IgD-negative memory B cell (primary cell): Measurements from ENCODE around the gene MRPL44. TPM values are rescaled to one million over a fixed set of nuclear protein-coding genes. Genes with fewer than 3 reads are reported as not detected.
"Not testable (repeated sequence)": the region's sequence is repeated elsewhere in the genome, so short reads cannot be mapped to it uniquely, and the experiment has no call there.

Experiments used
- H3K27ac Mint-ChIP-seq, 3 donors: one replicate each; pipeline ENCODE4 v1.8.0; 2020 to 2022; ENCODE audit warnings: mild to moderate bottlenecking in 3 of 3, mixed read lengths in 3 of 3, moderate library complexity in 1 of 3
- H3K27me3 Mint-ChIP-seq: one replicate; pipeline ENCODE4 v1.8.0; 2021; ENCODE audit warnings: mixed read lengths
- H3K36me3 Mint-ChIP-seq: one replicate; pipeline ENCODE4 v1.8.0; 2020; ENCODE audit warnings: mild to moderate bottlenecking, mixed read lengths
- H3K4me1 Mint-ChIP-seq, 3 donors: one replicate each; pipeline ENCODE4 v1.8.0; 2020 to 2022; ENCODE audit warnings: mixed read lengths in 3 of 3, mild to moderate bottlenecking in 1 of 3
- H3K4me3 Mint-ChIP-seq, 4 donors: one replicate each; pipeline ENCODE4 v1.8.0; 2020 to 2022; ENCODE audit warnings: mild to moderate bottlenecking in 4 of 4, mixed read lengths in 4 of 4, moderate library complexity in 3 of 4
- H3K9me3 Mint-ChIP-seq, 3 donors: one replicate each; pipeline ENCODE4 v1.8.0; 2020 to 2021; ENCODE audit warnings: mixed read lengths in 3 of 3, mild to moderate bottlenecking in 1 of 3
- polyA plus RNA-seq: library from polyadenylated mRNA; unstranded; fragments of 300-500 nt; fragmentation: Illumina TruSeq; gene quantifications from one replicate; pipeline ENCODE4 v1.2.3, GENCODE V29; 2021

MRPL44 gene
- polyA plus RNA-seq, 1 donor from 2014 or later = 39.8 TPM

GRCh38 chr2:223929571-223930102, 27.6 kb upstream of the MRPL44 start:
- Mint-ChIP-seq H3K27ac (peak overlapping the region in 2 of 3 donors; percentile 9 to 67), H3K4me3 (peak overlapping the region in 2 of 4 donors; percentile 72 to 80), H3K36me3 (peaks cover 6% of the 10 kb centered on the region), H3K27me3 (no peaks in the 10 kb centered on the region), H3K4me1 (peaks cover 25 to 33% (median 28%) of the 10 kb centered on the region in 3 donors), H3K9me3 (peaks cover 0 to 11% (median 3%) of the 10 kb centered on the region in 3 donors)

GRCh38 chr2:223930103-223930976, 26.9 kb upstream of the MRPL44 start:
- Mint-ChIP-seq H3K27ac (peak overlapping the region in 2 of 3 donors; percentile 9 to 67), H3K4me3 (peak overlapping the region in 1 of 4 donors; percentile 72), H3K4me1 (peaks cover 32 to 39% (median 34%) of the 10 kb centered on the region in 3 donors), H3K36me3 (peaks cover 6% of the 10 kb centered on the region), H3K9me3 (peaks cover 0 to 11% (median 3%) of the 10 kb centered on the region in 3 donors), H3K27me3 (no peaks in the 10 kb centered on the region)

GRCh38 chr2:223932816-223933800, 24.2 kb upstream of the MRPL44 start:
- Mint-ChIP-seq H3K27ac (peak overlapping the region in 1 of 3 donors; percentile 14), H3K9me3 (peaks cover 0 to 2% (median 0%) of the 10 kb centered on the region in 3 donors), H3K4me1 (peaks cover 44 to 56% (median 52%) of the 10 kb centered on the region in 3 donors), H3K27me3 (no peaks in the 10 kb centered on the region), H3K36me3 (peaks cover under 1% of the 10 kb centered on the region), H3K4me3 (no peak overlapping the region)

- Mint-ChIP-seq H3K4me3 (peak overlapping the region in 1 of 4 donors; percentile 58), H3K36me3 (peaks cover 6% of the 10 kb centered on the region), H3K27me3 (no peaks in the 10 kb centered on the region), H3K4me1 (peaks cover 57 to 63% (median 58%) of the 10 kb centered on the region in 3 donors), H3K27ac (no peak overlapping the region), H3K9me3 (peaks cover 0 to 3% (median 0%) of the 10 kb centered on the region in 3 donors)
Measured at GRCh38 chr2:223934870-223935269, 22.4 kb upstream of the MRPL44 start.

- Mint-ChIP-seq H3K27me3 (no peaks in the 10 kb centered on the region), H3K36me3 (peaks cover 7% of the 10 kb centered on the region), H3K4me1 (peaks cover 51 to 59% (median 53%) of the 10 kb centered on the region in 3 donors), H3K4me3 (peak overlapping the region in 2 of 4 donors; percentile 8 to 53), H3K27ac (peak overlapping the region in 1 of 3 donors; percentile 53), H3K9me3 (peaks cover 0 to 3% (median 0%) of the 10 kb centered on the region in 3 donors)
Measured at GRCh38 chr2:223935459-223936125, 21.7 kb upstream of the MRPL44 start.

- peaks cover 0 to 4% (median 0%) of the 10 kb centered on the region in 3 donors for H3K9me3 Mint-ChIP-seq
- no peaks in the 10 kb centered on the region for H3K27me3 Mint-ChIP-seq
- no peak overlapping the region for H3K4me3 Mint-ChIP-seq
- peaks cover 53 to 66% (median 57%) of the 10 kb centered on the region in 3 donors for H3K4me1 Mint-ChIP-seq
- peak overlapping the region in 1 of 3 donors; percentile 3 for H3K27ac Mint-ChIP-seq
- peaks cover 13% of the 10 kb centered on the region for H3K36me3 Mint-ChIP-seq
Measured at GRCh38 chr2:223936862-223937326, 20.4 kb upstream of the MRPL44 start.

GRCh38 chr2:223937535-223937934, 19.7 kb upstream of the MRPL44 start:
- Mint-ChIP-seq H3K4me1 (peaks cover 52 to 63% (median 56%) of the 10 kb centered on the region in 3 donors), H3K27me3 (no peaks in the 10 kb centered on the region), H3K4me3 (peak overlapping the region in 1 of 4 donors; percentile 37), H3K27ac (no peak overlapping the region), H3K9me3 (peaks cover 0 to 4% (median 0%) of the 10 kb centered on the region in 3 donors), H3K36me3 (peaks cover 13% of the 10 kb centered on the region)

GRCh38 chr2:223939438-223939837, 17.8 kb upstream of the MRPL44 start:
- H3K36me3 Mint-ChIP-seq = peaks cover 13% of the 10 kb centered on the region
- peaks cover 52 to 66% (median 60%) of the 10 kb centered on the region in 3 donors for H3K4me1 Mint-ChIP-seq
- not testable (repeated sequence) for H3K27me3 Mint-ChIP-seq, H3K9me3 Mint-ChIP-seq
- peak overlapping the region; percentile 21 to 78 (median 50) for H3K27ac Mint-ChIP-seq
- peak overlapping the region in 3 of 4 donors; percentile 32 to 78 (median 56) for H3K4me3 Mint-ChIP-seq

GRCh38 chr2:223941579-223942277, 15.5 kb upstream of the MRPL44 start:
- peaks cover 45 to 59% (median 52%) of the 10 kb centered on the region in 3 donors for H3K4me1 Mint-ChIP-seq
- H3K27me3 Mint-ChIP-seq = no peaks in the 10 kb centered on the region
- peak overlapping the region in 3 of 4 donors; percentile 39 to 92 (median 89) for H3K4me3 Mint-ChIP-seq
- H3K36me3 Mint-ChIP-seq = peaks cover 13% of the 10 kb centered on the region
- peaks cover 0 to 4% (median 0%) of the 10 kb centered on the region in 3 donors for H3K9me3 Mint-ChIP-seq
- H3K27ac Mint-ChIP-seq = peak overlapping the region; percentile 55 to 64 (median 58)

GRCh38 chr2:223943135-223943534, 14.1 kb upstream of the MRPL44 start:
- H3K9me3 Mint-ChIP-seq = peaks cover 0 to 4% (median 0%) of the 10 kb centered on the region in 3 donors
- H3K27me3 Mint-ChIP-seq = no peaks in the 10 kb centered on the region
- peaks cover 41 to 53% (median 42%) of the 10 kb centered on the region in 3 donors for H3K4me1 Mint-ChIP-seq
- peak overlapping the region; percentile 93 to 98 (median 96) for H3K4me3 Mint-ChIP-seq
- peak overlapping the region in 2 of 3 donors; percentile 90 to 95 for H3K27ac Mint-ChIP-seq
- peaks cover 13% of the 10 kb centered on the region for H3K36me3 Mint-ChIP-seq

- Mint-ChIP-seq H3K36me3 (peaks cover 13% of the 10 kb centered on the region), H3K4me3 (peak overlapping the region; percentile 93 to 98 (median 96)), H3K4me1 (peaks cover 38 to 49% (median 42%) of the 10 kb centered on the region in 3 donors), H3K9me3 (peaks cover 0 to 4% (median 0%) of the 10 kb centered on the region in 3 donors), H3K27me3 (no peaks in the 10 kb centered on the region), H3K27ac (peak overlapping the region in 2 of 3 donors; percentile 90 to 95)
Measured at GRCh38 chr2:223943561-223944008, 13.7 kb upstream of the MRPL44 start.

GRCh38 chr2:223944166-223944702, 13.0 kb upstream of the MRPL44 start:
- peaks cover 0 to 4% (median 0%) of the 10 kb centered on the region in 3 donors for H3K9me3 Mint-ChIP-seq
- peak overlapping the region; percentile 93 to 98 (median 96) for H3K4me3 Mint-ChIP-seq
- peaks cover 36 to 46% (median 40%) of the 10 kb centered on the region in 3 donors for H3K4me1 Mint-ChIP-seq
- no peaks in the 10 kb centered on the region for H3K27me3 Mint-ChIP-seq
- H3K36me3 Mint-ChIP-seq = peaks cover 13% of the 10 kb centered on the region
- peak overlapping the region; percentile 81 to 95 (median 90) for H3K27ac Mint-ChIP-seq
